ENCODE data around the gene CNTRL. TPM values are rescaled to one million over a fixed set of nuclear protein-coding genes. Genes with fewer than 3 reads are reported as not detected.
"Not testable (repeated sequence)": the region's sequence is repeated elsewhere in the genome, so short reads cannot be mapped to it uniquely, and the experiment has no call there.

Gene CNTRL
- total RNA-seq, 2 donors from 2014 or later, result 11.4 to 31.0 TPM

DNA sequence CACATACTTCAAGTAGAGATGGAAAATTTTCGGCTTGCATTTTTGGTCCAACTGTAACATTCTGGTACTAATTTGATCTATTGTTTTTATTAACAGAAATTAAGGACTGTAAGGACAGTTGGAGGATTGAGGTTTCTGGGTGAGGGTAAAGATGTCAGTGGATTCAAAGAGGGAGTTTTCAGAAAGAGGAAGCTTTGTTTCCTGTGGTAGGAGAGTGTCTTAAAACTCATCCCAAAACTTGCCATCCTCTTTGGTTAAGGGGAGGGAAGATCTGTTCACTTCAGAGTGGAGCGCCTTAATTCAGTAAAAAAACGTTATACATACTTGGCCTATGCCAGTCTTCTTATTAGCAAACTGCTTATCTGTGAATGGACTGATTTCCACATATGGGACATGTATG lies 13.8 kb downstream of the CNTRL start:
- TF ChIP-seq, protein P1, sequence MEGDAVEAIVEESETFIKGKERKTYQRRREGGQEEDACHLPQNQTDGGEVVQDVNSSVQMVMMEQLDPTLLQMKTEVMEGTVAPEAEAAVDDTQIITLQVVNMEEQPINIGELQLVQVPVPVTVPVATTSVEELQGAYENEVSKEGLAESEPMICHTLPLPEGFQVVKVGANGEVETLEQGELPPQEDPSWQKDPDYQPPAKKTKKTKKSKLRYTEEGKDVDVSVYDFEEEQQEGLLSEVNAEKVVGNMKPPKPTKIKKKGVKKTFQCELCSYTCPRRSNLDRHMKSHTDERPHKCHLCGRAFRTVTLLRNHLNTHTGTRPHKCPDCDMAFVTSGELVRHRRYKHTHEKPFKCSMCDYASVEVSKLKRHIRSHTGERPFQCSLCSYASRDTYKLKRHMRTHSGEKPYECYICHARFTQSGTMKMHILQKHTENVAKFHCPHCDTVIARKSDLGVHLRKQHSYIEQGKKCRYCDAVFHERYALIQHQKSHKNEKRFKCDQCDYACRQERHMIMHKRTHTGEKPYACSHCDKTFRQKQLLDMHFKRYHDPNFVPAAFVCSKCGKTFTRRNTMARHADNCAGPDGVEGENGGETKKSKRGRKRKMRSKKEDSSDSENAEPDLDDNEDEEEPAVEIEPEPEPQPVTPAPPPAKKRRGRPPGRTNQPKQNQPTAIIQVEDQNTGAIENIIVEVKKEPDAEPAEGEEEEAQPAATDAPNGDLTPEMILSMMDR (IDR thresholded peaks at IDR 0.05), result no peak
- no peak for ATAC-seq (ENCODE audit: insufficient number of reproducible peaks, low FRiP score, low read depth)
- DNase-seq (ENCODE audit: low spot score), result no peak
- Histone ChIP-seq H3K4me3 (no peak overlapping the region), H3K27me3 (replicated peaks; ENCODE audit: insufficient read depth) (no peaks in the 10 kb centered on the region), H3K36me3 (peaks cover 9% of the 10 kb centered on the region), H3K4me1 (ENCODE audit: control insufficient read depth in 1 of 2, low read depth in 2 of 2) (no peaks in the 10 kb centered on the region), H3K27ac (no peak overlapping the region), H3K9me3 (no peaks in the 10 kb centered on the region)

DNA sequence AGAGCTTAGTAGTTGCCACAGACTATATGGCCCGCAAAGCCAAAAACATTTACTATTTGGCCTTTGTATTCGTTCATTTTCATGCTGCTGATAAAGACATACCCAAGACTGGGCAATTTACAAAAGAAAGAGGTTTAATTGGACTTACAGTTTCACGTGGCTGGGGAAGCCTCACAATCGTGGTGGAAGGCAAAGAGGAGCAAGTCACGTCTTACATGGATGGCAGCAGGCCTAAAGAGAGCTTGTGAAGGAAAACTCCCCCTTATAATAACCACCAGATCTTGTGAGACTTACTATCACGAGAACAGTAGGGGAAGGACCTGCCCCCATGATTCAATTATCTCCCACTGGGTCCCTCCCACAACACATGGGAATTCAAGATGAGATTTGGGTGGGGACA lies 16.0 kb downstream of the CNTRL start:
- H3K27ac ChIP-seq; H3K4me1 ChIP-seq (ENCODE audit: control insufficient read depth in 1 of 2, low read depth in 2 of 2); H3K4me3 ChIP-seq; H3K9me3 ChIP-seq; DNase-seq (ENCODE audit: low spot score); ATAC-seq (ENCODE audit: insufficient number of reproducible peaks, low FRiP score, low read depth); H3K27me3 ChIP-seq (replicated peaks; ENCODE audit: insufficient read depth): not testable (repeated sequence)
- peaks cover 16% of the 10 kb centered on the region for H3K36me3 ChIP-seq

DNA sequence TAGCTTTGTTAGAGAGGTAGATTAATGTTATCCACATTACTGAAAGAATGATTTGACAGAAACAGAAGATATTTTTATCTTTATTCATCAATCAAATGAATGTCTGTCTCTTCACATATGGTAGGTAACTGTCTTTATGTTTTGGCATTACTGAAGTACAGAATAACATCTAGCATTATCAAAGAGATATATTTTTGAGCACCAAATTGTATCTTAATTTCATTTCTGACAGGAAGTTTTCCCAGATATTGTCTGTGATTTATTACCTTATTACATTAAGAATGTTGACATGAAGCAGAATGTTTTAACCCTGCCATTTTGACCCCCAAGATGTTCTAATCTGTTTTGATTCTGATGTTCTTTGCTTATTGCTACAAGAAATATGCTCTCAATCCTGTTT lies 20.3 kb downstream of the CNTRL start:
- H3K27me3 ChIP-seq (replicated peaks; ENCODE audit: insufficient read depth), result no peaks in the 10 kb centered on the region
- H3K4me3 ChIP-seq, result no peak overlapping the region
- no peak for ATAC-seq (ENCODE audit: insufficient number of reproducible peaks, low FRiP score, low read depth)
- DNase-seq (ENCODE audit: low spot score), result no peak
- H3K4me1 ChIP-seq (ENCODE audit: control insufficient read depth in 1 of 2, low read depth in 2 of 2), result no peaks in the 10 kb centered on the region
- H3K27ac ChIP-seq, result no peak overlapping the region
- TF ChIP-seq, protein P1 (IDR thresholded peaks at IDR 0.05), result no peak
- peaks cover 20% of the 10 kb centered on the region for H3K36me3 ChIP-seq
- H3K9me3 ChIP-seq, result no peaks in the 10 kb centered on the region

- no peaks in the 10 kb centered on the region for H3K9me3 ChIP-seq
- TF ChIP-seq, protein P1 (IDR thresholded peaks at IDR 0.05), result no peak
- H3K27ac ChIP-seq, result no peak overlapping the region
- H3K4me3 ChIP-seq, result no peak overlapping the region
- H3K4me1 ChIP-seq (ENCODE audit: control insufficient read depth in 1 of 2, low read depth in 2 of 2), result no peaks in the 10 kb centered on the region
- DNase-seq (ENCODE audit: low spot score), result no peak
- no peak for ATAC-seq (ENCODE audit: insufficient number of reproducible peaks, low FRiP score, low read depth)
- no peaks in the 10 kb centered on the region for H3K27me3 ChIP-seq (replicated peaks; ENCODE audit: insufficient read depth)
- peaks cover 11% of the 10 kb centered on the region for H3K36me3 ChIP-seq
Observed at GRCh38 chr9:121098567-121099198, 23.9 kb downstream of the CNTRL start.

DNA sequence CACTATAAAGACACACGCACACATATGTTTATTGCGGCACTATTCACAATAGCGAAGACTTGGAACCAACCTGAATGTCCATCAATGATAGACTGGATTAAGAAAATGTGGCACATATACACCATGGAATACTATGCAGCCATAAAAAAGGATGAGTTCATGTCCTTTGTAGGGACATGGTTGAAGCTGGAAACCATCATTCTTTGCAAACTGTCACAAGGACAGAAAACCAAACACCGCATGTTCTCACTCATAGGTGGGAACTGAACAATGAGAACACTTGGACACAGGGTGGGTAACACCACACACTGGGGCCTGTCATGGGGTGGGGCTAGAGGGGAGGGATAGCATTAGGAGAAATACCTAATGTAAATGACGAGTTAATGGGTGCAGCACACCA lies 29.3 kb downstream of the CNTRL start:
- ATAC-seq (ENCODE audit: insufficient number of reproducible peaks, low FRiP score, low read depth), result not testable (repeated sequence)

DNA sequence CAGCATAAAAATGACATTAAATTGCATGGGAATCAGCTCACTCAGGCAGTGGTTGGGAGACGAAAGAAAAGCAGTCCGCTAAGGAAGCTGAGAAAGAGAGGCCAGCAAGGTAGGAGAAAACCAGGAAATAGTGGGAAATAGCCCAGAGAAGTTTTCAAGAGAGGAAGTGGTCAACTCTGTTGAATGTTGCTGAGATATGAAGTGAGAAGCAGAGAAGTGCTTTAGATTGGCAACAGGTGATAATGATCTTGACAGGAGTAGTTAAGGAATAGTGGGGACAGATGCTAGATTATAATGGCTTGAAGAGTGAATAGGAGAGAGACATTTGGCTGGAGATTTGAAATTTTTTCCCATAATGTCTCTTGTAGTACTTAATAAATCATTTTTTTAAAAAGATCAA lies 30.8 kb downstream of the CNTRL start:
- no peak overlapping the region for H3K4me3 ChIP-seq
- no peaks in the 10 kb centered on the region for H3K27me3 ChIP-seq (replicated peaks; ENCODE audit: insufficient read depth)
- TF ChIP-seq, protein P1 (IDR thresholded peaks at IDR 0.05), result no peak
- no peak for ATAC-seq (ENCODE audit: insufficient number of reproducible peaks, low FRiP score, low read depth)
- DNase-seq (ENCODE audit: low spot score), result no peak
- no peaks in the 10 kb centered on the region for H3K9me3 ChIP-seq
- H3K4me1 ChIP-seq (ENCODE audit: control insufficient read depth in 1 of 2, low read depth in 2 of 2), result no peaks in the 10 kb centered on the region
- H3K27ac ChIP-seq, result no peak overlapping the region
- no peaks in the 10 kb centered on the region for H3K36me3 ChIP-seq

More for the DNA sequence above, 29.3 kb downstream of the CNTRL start:
- H3K4me3 ChIP-seq; H3K9me3 ChIP-seq; DNase-seq (ENCODE audit: low spot score); H3K4me1 ChIP-seq (ENCODE audit: control insufficient read depth in 1 of 2, low read depth in 2 of 2); H3K36me3 ChIP-seq; H3K27ac ChIP-seq; H3K27me3 ChIP-seq (replicated peaks; ENCODE audit: insufficient read depth): not testable (repeated sequence)
